H1 (cell line): ENCODE measurements around the gene STAM. TPM values are rescaled to one million over a fixed set of nuclear protein-coding genes. Genes with fewer than 3 reads are reported as not detected.

Experiments
- CTCF ChIA-PET: fragments of 300-600 bp; sonication (Branson Sonifier 250); formaldehyde crosslinking; loops from one replicate; lab custom pipeline; 2021; ENCODE audit not compliant: partially characterized antibody; lab: Charles Lee
- POLR2A ChIA-PET: fragments of 300-600 bp; sonication (Branson Sonifier 250); formaldehyde crosslinking; loops from one replicate; lab custom pipeline; 2021; ENCODE audit warnings: inconsistent platforms; ENCODE audit not compliant: partially characterized antibody; lab: Charles Lee
- DNase-seq, 2 experiments: peaks; one replicate each; pipeline versions ENCODE4 v3.0.0 to v3.0.0-alpha.2; 2010 to 2022; ENCODE audit warnings: low spot score in 2 of 2, low read depth in 1 of 2, mixed read lengths in 1 of 2
- FAIRE-seq: peaks from 2 replicates; lab custom pipeline; 2011; peaks lifted over from hg19 to GRCh38; lab: Jason Lieb, UNC
- H2AFZ ChIP-seq: 2 replicates; pipeline ENCODE4 v1.8.1; 2012; ENCODE audit warnings: low read length, inconsistent platforms
- H2AK5ac ChIP-seq: 2 replicates; pipeline ENCODE4 v1.6.1; 2013; ENCODE audit warnings: low read depth, low read length
- H2BK120ac ChIP-seq: replicated peaks from 2 replicates; pipeline ENCODE3; 2013; ENCODE audit warnings: low read depth, low read length, inconsistent platforms
- H2BK12ac ChIP-seq: 2 replicates; pipeline ENCODE4 v1.6.1; 2013; ENCODE audit warnings: low read depth, low read length
- H2BK15ac ChIP-seq: 2 replicates; pipeline ENCODE4 v1.6.1; 2013; ENCODE audit warnings: low read length
- H2BK20ac ChIP-seq: 2 replicates; pipeline ENCODE4 v1.6.1; 2013; ENCODE audit warnings: low read length
- H2BK5ac ChIP-seq: 2 replicates; pipeline ENCODE4 v1.6.1; 2013; ENCODE audit warnings: low read depth, low read length
- H3K14ac ChIP-seq: 2 replicates; pipeline ENCODE4 v1.6.1; 2013; ENCODE audit warnings: inconsistent platforms; ENCODE audit not compliant: insufficient read length
- H3K18ac ChIP-seq: 2 replicates; pipeline ENCODE4 v1.6.1; 2013; ENCODE audit warnings: low read length; ENCODE audit errors: extremely low read depth
- H3K23ac ChIP-seq: 2 replicates; pipeline ENCODE4 v1.6.1; 2013; ENCODE audit warnings: inconsistent platforms; ENCODE audit not compliant: insufficient read length
- H3K23me2 ChIP-seq: 2 replicates; pipeline ENCODE4 v1.6.1; 2013; ENCODE audit warnings: low read depth, low read length
- H3K27ac ChIP-seq: 2 replicates; pipeline ENCODE4 v1.6.1; 2011; ENCODE audit warnings: low read depth, low read length, inconsistent platforms
- H3K27me3 ChIP-seq, 4 experiments: replicated peaks in 1 of 4; 1 replicate in 1 of 4; 2 replicates in 3 of 4; pipeline versions ENCODE4 v1.6.1 to v1.8.1; 2011 to 2013; ENCODE audit warnings: low read length in 3 of 4, mild to moderate bottlenecking in 3 of 4, inconsistent platforms in 2 of 4, mixed read lengths in 2 of 4, moderate library complexity in 1 of 4; ENCODE audit not compliant: control insufficient read depth in 3 of 4, insufficient read depth in 3 of 4; ENCODE audit errors: extremely low read depth in 1 of 4
- H3K36me3 ChIP-seq, 4 experiments: 2 replicates each; pipeline versions ENCODE4 v1.6.1 to v1.8.1; 2011 to 2013; ENCODE audit warnings: mild to moderate bottlenecking in 4 of 4, low read length in 3 of 4, moderate library complexity in 2 of 4, control low read depth in 1 of 4, inconsistent platforms in 1 of 4; ENCODE audit not compliant: insufficient read depth in 4 of 4, control insufficient read depth in 2 of 4
- H3K4ac ChIP-seq: replicated peaks from 2 replicates; pipeline ENCODE3; 2013; ENCODE audit warnings: low read length, low read depth, mixed read lengths, inconsistent platforms; ENCODE audit not compliant: insufficient read length
- H3K4me1 ChIP-seq, 4 experiments: replicated peaks in 1 of 4; 1 replicate in 1 of 4; 2 replicates in 3 of 4; pipeline versions ENCODE4 v1.6.1 to v1.8.1; 2011 to 2013; ENCODE audit warnings: low read length in 3 of 4, inconsistent platforms in 2 of 4, mixed read lengths in 1 of 4; ENCODE audit not compliant: insufficient read depth in 4 of 4, control insufficient read depth in 3 of 4
- H3K4me2 ChIP-seq, 2 experiments: 2 replicates each; pipeline versions ENCODE4 v1.6.1 to v1.8.1; 2011 to 2013; ENCODE audit warnings: low read depth in 2 of 2, low read length in 2 of 2, control low read depth in 1 of 2, inconsistent platforms in 1 of 2, mild to moderate bottlenecking in 1 of 2; ENCODE audit not compliant: insufficient read depth in 1 of 2
- H3K4me3 ChIP-seq, 4 experiments: fragments of 200-600, 300-600 bp in 1 of 4; sonication (generic), shearing (Covaris generic), sonication (Bioruptor Twin) in 1 of 4; 2 replicates each; pipeline versions ENCODE4 v1.5.1 to v1.8.1; 2011 to 2016; ENCODE audit warnings: low read length in 4 of 4, low read depth in 3 of 4, control low read depth in 2 of 4, inconsistent platforms in 2 of 4, mild to moderate bottlenecking in 2 of 4, mixed read lengths in 1 of 4, moderate library complexity in 1 of 4; ENCODE audit not compliant: insufficient read depth in 2 of 4; ENCODE audit errors: extremely low read depth in 1 of 4
- H3K56ac ChIP-seq: replicated peaks from 2 replicates; pipeline ENCODE3; 2013; ENCODE audit warnings: low read depth, mild to moderate bottlenecking, mixed read lengths, low read length, inconsistent platforms; ENCODE audit not compliant: insufficient read length
- H3K79me1 ChIP-seq: 2 replicates; pipeline ENCODE4 v1.6.1; 2013; ENCODE audit warnings: low read depth, low read length, control low read depth
- H3K79me2 ChIP-seq, 2 experiments: 2 replicates each; pipeline versions ENCODE4 v1.6.1 to v1.8.1; 2012 to 2013; ENCODE audit warnings: low read length in 2 of 2, mild to moderate bottlenecking in 2 of 2, inconsistent platforms in 1 of 2; ENCODE audit not compliant: insufficient read depth in 2 of 2, control insufficient read depth in 1 of 2
- H3K9ac ChIP-seq, 4 experiments: replicated peaks in 1 of 4; 1 replicate in 1 of 4; 2 replicates in 3 of 4; pipeline versions ENCODE4 v1.6.1 to v1.8.1; 2011 to 2013; ENCODE audit warnings: low read depth in 3 of 4, low read length in 3 of 4, control low read depth in 2 of 4, mild to moderate bottlenecking in 2 of 4, moderate library complexity in 2 of 4, inconsistent platforms in 1 of 4; ENCODE audit errors: extremely low read depth in 1 of 4
- H3K9me3 ChIP-seq, 2 experiments: 2 replicates each; pipeline versions ENCODE4 v1.6.1 to v1.8.1; 2012 to 2013; ENCODE audit warnings: mild to moderate bottlenecking in 2 of 2, moderate library complexity in 2 of 2, control low read depth in 1 of 2, inconsistent platforms in 1 of 2, low read depth in 1 of 2, low read length in 1 of 2, mixed read lengths in 1 of 2; ENCODE audit not compliant: insufficient read depth in 2 of 2
- H4K20me1 ChIP-seq, 2 experiments: replicated peaks in 1 of 2; 2 replicates each; pipeline versions ENCODE3 to v1.8.1; 2011 to 2013; ENCODE audit warnings: inconsistent platforms in 2 of 2, low read length in 2 of 2, mild to moderate bottlenecking in 1 of 2; ENCODE audit not compliant: insufficient read depth in 2 of 2, control insufficient read depth in 1 of 2
- H4K5ac ChIP-seq: 2 replicates; pipeline ENCODE4 v1.6.1; 2013; ENCODE audit warnings: low read length, low read depth, mixed read lengths, inconsistent platforms; ENCODE audit not compliant: insufficient read length
- H4K8ac ChIP-seq: 2 replicates; pipeline ENCODE4 v1.8.0; 2013; ENCODE audit warnings: mild to moderate bottlenecking, moderate library complexity, low read length, inconsistent platforms; ENCODE audit not compliant: insufficient read depth; ENCODE audit errors: extremely low read depth
- H4K91ac ChIP-seq: replicated peaks from 2 replicates; pipeline ENCODE3; 2013; ENCODE audit warnings: low read length, mixed read lengths, inconsistent platforms; ENCODE audit not compliant: insufficient read length
- BCL11A ChIP-seq, 2 experiments: IDR thresholded peaks; one replicate each; pipeline ENCODE4 v1.6.1; 2011; ENCODE audit warnings: low read depth in 2 of 2, low read length in 2 of 2, mild to moderate bottlenecking in 2 of 2
- BRCA1 ChIP-seq: IDR thresholded peaks from 2 replicates; pipeline ENCODE4 v1.6.1; 2012; ENCODE audit warnings: low read depth, low read length, improper control_type of control experiment
- CEBPB ChIP-seq: IDR thresholded peaks from 2 replicates; pipeline ENCODE4 v1.6.1; 2012; ENCODE audit warnings: low read depth, low read length
- CTCF ChIP-seq, 3 experiments: IDR thresholded peaks; 1 replicate in 2 of 3; 2 replicates in 1 of 3; pipeline versions ENCODE4 v1.5.1 to v1.6.1; 2011; ENCODE audit warnings: low read length in 3 of 3, mild to moderate bottlenecking in 3 of 3, inconsistent platforms in 2 of 3, low read depth in 1 of 3, moderate library complexity in 1 of 3; ENCODE audit not compliant: insufficient read depth in 1 of 3; ENCODE audit errors: control extremely low read depth in 1 of 3
- HDAC2 ChIP-seq, 2 experiments: fragments of 300-600 bp in 1 of 2; sonication (generic) in 1 of 2; IDR thresholded peaks; 2 replicates each; pipeline ENCODE4 v1.6.1; 2011 to 2012; ENCODE audit warnings: low read depth in 2 of 2, low read length in 2 of 2, mild to moderate bottlenecking in 2 of 2, moderate library complexity in 2 of 2, borderline replicate concordance in 1 of 2, inconsistent platforms in 1 of 2
- JUN ChIP-seq: IDR thresholded peaks from 2 replicates; pipeline ENCODE4 v1.6.1; 2011; ENCODE audit warnings: low read depth, mild to moderate bottlenecking, improper control_type of control experiment, low read length
- MAX ChIP-seq: IDR thresholded peaks from 2 replicates; pipeline ENCODE4 v1.6.1; 2012; ENCODE audit warnings: inconsistent platforms
- NANOG ChIP-seq: IDR thresholded peaks from 2 replicates; pipeline ENCODE4 v1.6.1; 2011; ENCODE audit warnings: low read length, low read depth, mild to moderate bottlenecking, inconsistent platforms; ENCODE audit not compliant: insufficient read depth, poor library complexity, severe bottlenecking
- RXRA ChIP-seq: IDR thresholded peaks from 2 replicates; pipeline ENCODE4 v1.6.1; 2011; ENCODE audit warnings: low read depth, mild to moderate bottlenecking, low read length, moderate library complexity; ENCODE audit not compliant: insufficient read depth
- SUZ12 ChIP-seq: fragments of 200-600 bp; sonication (generic); IDR thresholded peaks from 2 replicates; pipeline ENCODE4 v1.6.1; 2012; ENCODE audit warnings: mild to moderate bottlenecking, inconsistent platforms, low read length, moderate library complexity, mixed read lengths
- TAF1 ChIP-seq: IDR thresholded peaks from 2 replicates; pipeline ENCODE4 v1.6.1; 2011; ENCODE audit warnings: mild to moderate bottlenecking, low read depth, low read length
- WGBS, 2 experiments: shearing (Covaris generic) in 1 of 2; methylation state at CpG; one replicate each; pipeline versions ENCODE4 v1.1.6 to v1.1.7; 2013 to 2015; ENCODE audit warnings: low lambda C conversion rate in 2 of 2, mixed read lengths in 2 of 2, inconsistent platforms in 1 of 2, low coverage in 1 of 2, missing lambda C conversion rate in 1 of 2; ENCODE audit not compliant: insufficient replicate concordance in 2 of 2, insufficient coverage in 1 of 2, insufficient read length in 1 of 2; ENCODE audit errors: extremely low coverage in 1 of 2, missing lambda C conversion rate in 1 of 2; 5-methylcytosine and 5-hydroxymethylcytosine counted together
- polyA plus RNA-seq, 7 experiments: library from polyadenylated mRNA; depleted of rRNA in 3 of 7; stranded (reverse) in 5 of 7; unstranded in 2 of 7; fragments of >200 nt in 5 of 7; fragments of 200-250 nt in 2 of 7; gene quantifications; 1 replicate in 5 of 7; 2 replicates in 1 of 7; 4 replicates in 1 of 7; pipeline versions ENCODE4 v1.2.1 to v1.2.3, GENCODE V29; 2011 to 2013; ENCODE audit warnings: missing spikeins in 2 of 7, mixed read lengths in 2 of 7
- total RNA-seq: library from RNA; stranded (reverse); fragmentation: NEBNext Ultra II Directional; extraction: Animal tissue kit (Norgen Biotek cat#: 25700); gene quantifications from 2 replicates; pipeline ENCODE4 v1.2.1, GENCODE V29; 2021

Gene STAM
- total and polyA plus RNA-seq, 2 of the 8 experiments (the other 6 are each of a cell fraction or from before 2014, with no cell fraction given): 22.0 to 27.8 TPM

GRCh38 chr10:17661510-17661909, 17.6 kb downstream of the STAM start:
- H4K91ac ChIP-seq: no peak overlapping the region
- TF ChIP-seq SUZ12 (no peak), TAF1 (no peak), NANOG (no peak), MAX (no peak), RXRA (no peak), BRCA1 (no peak), JUN (no peak), BCL11A (IDR thresholded peaks at IDR 0.05; ENCODE audit: low read depth in 2 of 2, low read length in 2 of 2) (no peak), CEBPB (no peak), CTCF (IDR thresholded peaks at IDR 0.05; ENCODE audit: control extremely low read depth in 1 of 3, insufficient read depth in 1 of 3, low read depth in 1 of 3, low read length in 3 of 3) (no peak), HDAC2 (IDR thresholded peaks at IDR 0.05; ENCODE audit: borderline replicate concordance in 1 of 2, low read depth in 2 of 2, low read length in 2 of 2) (no peak)

More at GRCh38 chr10:17661510-17661909, 17.6 kb downstream of the STAM start:
- DNase-seq (no peak), FAIRE-seq (no peak)
- no peak overlapping the region for H3K4me3 ChIP-seq
- H3K4me1 ChIP-seq: peaks cover 0 to 4% (median 0%) of the 10 kb centered on the region in 4 experiments; a peak in 1 of 7 replicates
- H2BK15ac ChIP-seq: no peak overlapping the region
- no peak overlapping the region for H2BK5ac ChIP-seq
- no peak overlapping the region for H2BK20ac ChIP-seq
- no peak overlapping the region for H2BK120ac ChIP-seq
- H2BK12ac ChIP-seq: no peak overlapping the region
- no peak overlapping the region for H4K5ac ChIP-seq
- no peaks in the 10 kb centered on the region for H3K23me2 ChIP-seq
- CTCF ChIA-PET: interaction anchor here (1.1 kb wide), 2 partner anchors 10 to 186 kb away, joined by 3 read pairs; no protein-coding TSS in a partner anchor
- no peak overlapping the region for H3K56ac ChIP-seq
- H2AFZ ChIP-seq: no peak overlapping the region
- peaks cover 0 to 8% (median 0%) of the 10 kb centered on the region in 4 experiments; a peak in 1 of 8 replicates for H3K36me3 ChIP-seq
- no peaks in the 10 kb centered on the region for H3K27me3 ChIP-seq
- 85% methylated on average over 3 of the region's 3 CpGs; no CpG with 5 or more reads in 1 of the 2 experiments for WGBS, 2 experiments
- H3K9ac ChIP-seq: no peak overlapping the region
- no peak overlapping the region for H3K4me2 ChIP-seq
- no peak overlapping the region for H4K8ac ChIP-seq
- POLR2A ChIA-PET: interaction anchor here (1.3 kb wide), 1 partner anchor 18 kb away, joined by 4 read pairs; no protein-coding TSS in a partner anchor
- peaks cover 3 to 80% of the 10 kb centered on the region in 2 experiments for H3K79me2 ChIP-seq
- H3K18ac ChIP-seq: no peak overlapping the region
- H4K20me1 ChIP-seq: peaks cover 0 to 1% of the 10 kb centered on the region in 2 experiments
- no peak overlapping the region for H2AK5ac ChIP-seq
- no peak overlapping the region for H3K14ac ChIP-seq
- H3K4ac ChIP-seq: no peak overlapping the region
- no peak overlapping the region for H3K27ac ChIP-seq
- H3K79me1 ChIP-seq: no peaks in the 10 kb centered on the region
- H3K23ac ChIP-seq: no peak overlapping the region
- 0 out of 4 replicates have a peak, but pooled peaks cover 0 to 8% of the 10 kb centered on the region in 2 experiments for H3K9me3 ChIP-seq
